Central memory CD8-positive, alpha-beta T cell (primary cell): Measurements from ENCODE around the gene SDR42E2.
"Not testable (repeated sequence)": the region's sequence is repeated elsewhere in the genome, so short reads cannot be mapped to it uniquely, and the experiment has no call there.

Experiments
- ATAC-seq: fragments of 150-1000 bp; cut with Tn5 transposase; replicated peaks from 2 replicates; pipeline ENCODE4 v1.10.0; 2022; ENCODE audit warnings: mild to moderate bottlenecking, moderate FRiP score, moderate number of reproducible peaks; ENCODE audit not compliant: poor library complexity, severe bottlenecking; ENCODE audit errors: extremely low read depth
- DNase-seq, 2 donors: peaks; one replicate each; pipeline ENCODE4 v3.0.0; 2021; ENCODE audit warnings: low spot score in 2 of 2
- H3K27ac Mint-ChIP-seq: one replicate; pipeline ENCODE4 v1.8.0; 2022; ENCODE audit warnings: low read depth, mild to moderate bottlenecking, moderate library complexity, mixed read lengths
- H3K27me3 Mint-ChIP-seq: one replicate; pipeline ENCODE4 v1.8.0; 2022; ENCODE audit warnings: mixed read lengths
- H3K36me3 Mint-ChIP-seq: one replicate; pipeline ENCODE4 v1.8.0; 2022; ENCODE audit warnings: mild to moderate bottlenecking, moderate library complexity, mixed read lengths; ENCODE audit not compliant: insufficient read depth
- H3K4me1 Mint-ChIP-seq: one replicate; pipeline ENCODE4 v1.8.0; 2022; ENCODE audit warnings: mixed read lengths
- H3K4me3 Mint-ChIP-seq: one replicate; pipeline ENCODE4 v1.8.0; 2022; ENCODE audit warnings: mild to moderate bottlenecking, moderate library complexity, mixed read lengths
- H3K9me3 Mint-ChIP-seq: one replicate; pipeline ENCODE4 v1.8.0; 2022; ENCODE audit warnings: mixed read lengths

Gene SDR42E2

DNA sequence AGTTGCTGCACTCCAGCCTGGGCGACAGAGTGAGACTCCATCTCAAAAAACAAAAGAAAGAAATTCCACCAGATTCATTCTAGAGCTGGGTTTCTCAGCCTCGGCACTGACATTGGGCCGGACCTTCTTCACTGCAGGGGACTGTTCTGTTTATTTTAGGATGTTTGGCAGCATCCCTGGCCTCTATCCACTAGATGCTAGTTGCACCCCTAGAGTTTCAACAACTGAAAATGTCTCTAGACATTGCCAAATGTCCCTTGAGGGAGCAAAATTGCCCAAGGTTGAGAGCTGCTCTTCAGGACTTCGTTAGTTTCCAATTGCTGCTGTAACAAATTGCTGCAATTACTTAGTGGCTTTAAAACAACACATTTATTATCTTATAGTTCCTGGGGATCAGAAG is 50.9 kb downstream of the SDR42E2 start:
- H3K9me3 Mint-ChIP-seq: no peaks in the 10 kb centered on the region
- no peak overlapping the region for H3K27ac Mint-ChIP-seq
- ATAC-seq (no peak), DNase-seq (no peak)
- peaks cover 2% of the 10 kb centered on the region for H3K36me3 Mint-ChIP-seq
- H3K4me3 Mint-ChIP-seq: no peak overlapping the region
- no peaks in the 10 kb centered on the region for H3K27me3 Mint-ChIP-seq
- peaks cover 21% of the 10 kb centered on the region for H3K4me1 Mint-ChIP-seq

DNA sequence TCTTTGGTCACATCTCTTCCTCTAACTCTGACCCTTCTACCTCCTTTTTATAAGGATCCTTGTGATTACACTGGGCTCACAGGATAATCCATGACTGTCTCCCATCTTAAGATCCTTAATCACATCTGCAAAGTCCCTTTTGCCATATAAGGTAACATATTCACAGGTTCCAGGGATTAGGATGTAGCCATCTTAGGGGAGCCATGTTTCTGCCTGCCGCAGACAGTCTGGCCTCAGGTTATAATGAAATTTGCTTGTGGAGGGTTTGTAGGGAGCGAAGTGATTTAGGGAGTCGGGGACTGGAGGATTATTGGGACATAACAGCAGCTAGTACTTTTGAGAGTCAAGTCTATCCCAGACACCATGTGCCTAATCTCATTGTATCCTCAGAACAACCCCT is 51.5 kb downstream of the SDR42E2 start:
- Mint-ChIP-seq H3K27ac (no peak overlapping the region), H3K4me3 (no peak overlapping the region), H3K27me3 (no peaks in the 10 kb centered on the region), H3K9me3 (no peaks in the 10 kb centered on the region), H3K4me1 (peaks cover 21% of the 10 kb centered on the region), H3K36me3 (peaks cover 2% of the 10 kb centered on the region)
- ATAC-seq: no peak
- no peak for DNase-seq

DNA sequence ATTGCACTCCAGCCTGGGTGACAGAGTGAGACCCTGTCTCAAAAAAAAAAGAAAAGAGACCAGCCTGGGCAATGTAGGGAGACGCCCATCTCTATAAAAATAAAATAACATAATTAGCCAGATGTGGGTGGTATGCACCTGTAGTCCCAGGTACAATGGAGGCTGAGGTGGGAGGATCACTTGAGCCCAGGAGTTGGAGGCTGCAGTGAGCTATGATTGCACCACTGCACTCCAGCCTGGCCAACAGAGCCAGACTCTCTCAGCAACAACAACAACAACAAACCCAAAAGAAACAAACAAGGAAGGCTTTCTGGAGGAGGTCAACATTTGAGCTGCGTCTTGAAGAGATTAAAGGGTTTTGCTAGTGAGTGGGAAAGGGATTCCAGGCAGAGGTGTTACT is 52.1 kb downstream of the SDR42E2 start:
- no peaks in the 10 kb centered on the region for H3K27me3 Mint-ChIP-seq
- no peaks in the 10 kb centered on the region for H3K9me3 Mint-ChIP-seq
- H3K4me1 Mint-ChIP-seq: peaks cover 21% of the 10 kb centered on the region
- ATAC-seq (no peak), DNase-seq (no peak)
- H3K4me3 Mint-ChIP-seq: no peak overlapping the region
- H3K36me3 Mint-ChIP-seq: peaks cover 2% of the 10 kb centered on the region
- H3K27ac Mint-ChIP-seq: no peak overlapping the region

DNA sequence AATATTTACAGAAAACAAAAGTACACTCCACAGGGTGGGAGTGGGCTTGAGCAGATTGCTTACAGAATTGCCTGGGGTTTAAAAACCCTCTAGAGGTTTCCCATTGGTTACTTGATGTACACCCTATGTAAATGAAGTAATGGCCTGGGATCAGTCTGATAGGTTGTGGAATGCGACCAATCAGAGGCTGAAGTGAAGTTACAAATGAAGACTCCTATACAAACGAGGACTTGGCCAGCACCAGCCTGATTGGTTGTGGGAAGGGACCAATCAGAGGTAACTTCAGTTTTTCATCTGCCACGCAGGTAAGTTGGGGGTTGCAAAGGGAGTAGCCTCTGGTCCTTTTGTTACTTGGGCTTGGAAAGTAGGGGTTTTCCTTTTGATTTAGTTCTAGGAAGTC is 52.6 kb downstream of the SDR42E2 start:
- no peaks in the 10 kb centered on the region for H3K9me3 Mint-ChIP-seq
- no peaks in the 10 kb centered on the region for H3K27me3 Mint-ChIP-seq
- no peak for ATAC-seq
- H3K4me1 Mint-ChIP-seq: peaks cover 21% of the 10 kb centered on the region
- H3K27ac Mint-ChIP-seq: no peak overlapping the region
- no peak for DNase-seq
- H3K4me3 Mint-ChIP-seq: no peak overlapping the region
- peaks cover 2% of the 10 kb centered on the region for H3K36me3 Mint-ChIP-seq

DNA sequence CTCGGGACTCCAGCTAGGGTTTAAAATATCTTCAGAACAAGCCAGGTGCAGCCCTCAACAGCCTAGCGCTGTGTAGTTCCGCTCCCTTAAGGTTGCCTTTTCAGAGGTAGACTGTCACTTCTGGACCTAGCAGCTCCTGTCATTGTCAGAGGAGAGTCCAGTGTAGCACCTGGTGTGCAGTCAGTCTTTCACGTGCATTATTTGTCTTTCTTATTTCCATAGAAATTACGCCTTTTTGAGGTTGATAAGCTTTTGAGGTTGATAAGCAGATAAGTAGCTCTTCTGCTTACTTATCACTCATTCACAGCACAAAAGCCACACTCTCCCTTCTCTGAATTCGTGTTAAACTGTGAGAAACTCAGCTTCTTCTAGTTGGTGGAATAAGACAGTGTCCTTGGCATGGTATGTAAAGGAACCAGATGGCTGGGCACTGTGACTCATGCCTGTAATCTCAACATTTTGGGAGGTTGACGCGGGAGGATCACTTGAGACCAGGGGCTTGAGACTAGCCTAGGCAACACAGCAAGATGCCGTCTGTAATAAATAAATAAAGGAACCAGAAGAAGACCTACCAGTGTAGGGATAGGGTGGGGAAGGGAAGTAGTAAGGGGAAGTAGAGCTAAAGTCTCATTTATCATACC is 54.0 kb downstream of the SDR42E2 start:
- ATAC-seq (peak; percentile 36), DNase-seq (no peak)
- H3K4me3 Mint-ChIP-seq: no peak overlapping the region

DNA sequence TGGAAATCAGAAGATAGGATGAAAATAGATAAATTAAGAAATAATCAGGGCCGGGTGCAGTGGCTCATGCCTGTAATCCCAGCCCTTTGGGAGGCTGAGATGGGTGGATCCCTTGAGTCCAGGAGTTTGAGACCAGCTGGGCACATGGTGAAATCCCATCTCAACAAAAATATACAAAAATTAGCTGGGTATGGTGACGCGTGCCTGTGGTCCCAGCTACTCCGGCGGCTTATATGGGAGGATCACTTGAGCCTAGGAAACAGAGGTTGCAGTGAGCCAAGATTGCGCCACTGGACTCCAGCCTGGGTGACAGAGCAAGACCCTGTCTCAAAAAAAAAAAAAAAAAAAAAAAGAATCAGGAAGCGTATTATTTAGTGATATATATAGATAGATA is 54.5 kb downstream of the SDR42E2 start:
- not testable (repeated sequence) for H3K36me3 Mint-ChIP-seq, H3K4me3 Mint-ChIP-seq, H3K27ac Mint-ChIP-seq, H3K9me3 Mint-ChIP-seq, H3K27me3 Mint-ChIP-seq, ATAC-seq, H3K4me1 Mint-ChIP-seq, DNase-seq

More for the DNA sequence above, 54.0 kb downstream of the SDR42E2 start:
- Mint-ChIP-seq H3K36me3 (peaks cover 2% of the 10 kb centered on the region), H3K27me3 (no peaks in the 10 kb centered on the region), H3K9me3 (no peaks in the 10 kb centered on the region), H3K27ac (no peak overlapping the region), H3K4me1 (peaks cover 11% of the 10 kb centered on the region)

DNA sequence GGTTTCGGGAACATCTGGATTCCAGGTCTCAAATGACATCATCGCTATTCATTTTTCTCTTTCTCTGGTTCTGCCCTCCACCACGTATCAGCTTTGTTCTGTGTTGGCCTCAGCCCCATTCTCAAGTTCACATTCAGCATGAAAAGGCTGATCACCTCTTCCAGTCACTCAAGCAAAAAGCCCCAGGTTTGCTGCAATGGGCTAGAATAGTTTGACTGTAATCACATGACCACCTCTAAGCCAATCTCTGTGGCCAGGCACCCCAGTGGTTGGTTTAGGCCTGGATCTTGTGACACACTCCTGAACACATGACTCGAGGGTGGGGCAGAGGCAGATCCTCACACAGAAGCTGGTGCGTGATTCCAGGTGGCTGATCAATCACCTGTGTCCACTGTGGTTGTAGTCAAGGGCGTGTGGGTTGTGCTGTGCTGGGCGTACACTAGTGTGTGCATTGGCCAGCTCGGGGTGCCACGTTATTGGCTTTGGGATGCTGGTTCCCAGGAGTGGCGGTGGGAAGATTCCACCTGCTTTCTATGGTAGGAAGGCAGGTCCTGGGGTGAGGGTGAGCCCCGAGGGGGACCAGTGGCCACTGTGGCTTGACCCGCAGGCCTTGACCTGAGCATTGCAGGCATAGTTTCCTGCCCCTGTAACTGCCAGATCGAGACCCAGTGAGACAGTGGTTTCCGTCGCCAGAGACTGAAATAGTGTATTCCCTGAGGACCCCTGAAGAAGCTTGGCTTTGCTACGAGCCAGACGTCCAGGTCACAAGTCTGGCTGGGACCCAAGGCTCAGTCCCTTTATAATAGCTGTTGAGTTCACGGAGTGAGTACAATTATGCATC is 55.8 kb downstream of the SDR42E2 start:
- H3K4me3 Mint-ChIP-seq: no peak overlapping the region
- no peak for DNase-seq
- H3K4me1 Mint-ChIP-seq: peaks cover 6% of the 10 kb centered on the region
- no peaks in the 10 kb centered on the region for H3K27me3 Mint-ChIP-seq
- H3K27ac Mint-ChIP-seq: no peak overlapping the region
- no peaks in the 10 kb centered on the region for H3K9me3 Mint-ChIP-seq
- H3K36me3 Mint-ChIP-seq: peaks cover 4% of the 10 kb centered on the region
- ATAC-seq: peak; percentile 43

DNA sequence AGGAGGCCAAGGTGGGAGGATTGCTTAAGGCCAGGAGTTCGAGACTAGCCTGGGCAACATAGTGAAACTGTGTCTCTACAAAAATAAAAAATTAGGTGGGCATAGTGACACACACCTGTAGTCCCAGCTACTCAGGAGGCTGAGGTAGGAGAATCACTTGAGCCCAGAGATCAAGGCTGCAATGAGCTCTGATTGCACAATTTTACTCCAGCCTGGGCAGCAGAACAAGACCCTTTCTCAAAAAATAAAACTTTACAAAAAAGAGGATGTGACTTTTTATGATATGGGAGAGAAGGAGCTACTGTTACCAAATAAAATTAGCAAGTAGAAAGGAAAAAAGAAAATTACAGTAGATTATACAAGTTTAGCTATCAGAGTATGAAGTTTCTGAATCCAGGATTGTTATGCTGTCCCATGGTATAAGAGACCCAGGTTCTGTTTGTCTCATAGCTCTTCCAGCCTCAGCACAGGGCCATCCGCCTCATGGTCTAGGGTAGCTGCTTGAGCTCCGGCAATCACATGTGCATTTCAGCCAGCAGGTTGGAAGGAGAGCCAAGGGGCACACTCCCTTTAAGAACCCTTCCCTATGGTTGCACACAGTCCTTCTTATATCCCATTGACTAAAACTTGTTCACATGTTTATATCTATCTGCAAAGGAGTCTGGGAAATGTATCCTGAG is 57.2 kb downstream of the SDR42E2 start:
- H3K36me3 Mint-ChIP-seq: peaks cover 4% of the 10 kb centered on the region
- no peak for DNase-seq

DNA sequence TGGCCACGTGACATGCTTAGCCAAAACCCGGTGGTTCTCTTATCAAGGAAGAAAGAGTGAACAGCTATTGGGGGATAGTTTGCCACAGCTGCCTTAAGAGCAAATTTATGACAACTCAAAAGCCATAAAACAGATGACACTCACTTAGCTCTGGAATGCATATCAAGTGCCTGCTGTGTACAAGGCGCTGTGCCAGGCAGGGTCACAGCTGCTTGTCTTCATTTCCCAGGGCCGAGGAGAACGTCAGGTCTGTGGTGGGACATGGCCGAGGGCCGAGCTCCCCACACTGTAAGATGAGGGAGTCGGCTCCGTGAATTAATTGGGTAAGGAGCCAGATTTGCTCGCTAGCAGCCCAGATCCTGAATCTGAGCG is 57.7 kb downstream of the SDR42E2 start:
- peaks cover 4% of the 10 kb centered on the region for H3K36me3 Mint-ChIP-seq
- DNase-seq (no peak), ATAC-seq (no peak)
- H3K9me3 Mint-ChIP-seq: no peaks in the 10 kb centered on the region
- no peak overlapping the region for H3K4me3 Mint-ChIP-seq
- no peaks in the 10 kb centered on the region for H3K27me3 Mint-ChIP-seq
- H3K27ac Mint-ChIP-seq: no peak overlapping the region
- no peaks in the 10 kb centered on the region for H3K4me1 Mint-ChIP-seq

More for the DNA sequence above, 57.2 kb downstream of the SDR42E2 start:
- H3K27me3 Mint-ChIP-seq: no peaks in the 10 kb centered on the region
- no peak overlapping the region for H3K4me3 Mint-ChIP-seq
- no peaks in the 10 kb centered on the region for H3K9me3 Mint-ChIP-seq
- ATAC-seq: no peak
- no peak overlapping the region for H3K27ac Mint-ChIP-seq
- H3K4me1 Mint-ChIP-seq: peaks cover 2% of the 10 kb centered on the region

DNA sequence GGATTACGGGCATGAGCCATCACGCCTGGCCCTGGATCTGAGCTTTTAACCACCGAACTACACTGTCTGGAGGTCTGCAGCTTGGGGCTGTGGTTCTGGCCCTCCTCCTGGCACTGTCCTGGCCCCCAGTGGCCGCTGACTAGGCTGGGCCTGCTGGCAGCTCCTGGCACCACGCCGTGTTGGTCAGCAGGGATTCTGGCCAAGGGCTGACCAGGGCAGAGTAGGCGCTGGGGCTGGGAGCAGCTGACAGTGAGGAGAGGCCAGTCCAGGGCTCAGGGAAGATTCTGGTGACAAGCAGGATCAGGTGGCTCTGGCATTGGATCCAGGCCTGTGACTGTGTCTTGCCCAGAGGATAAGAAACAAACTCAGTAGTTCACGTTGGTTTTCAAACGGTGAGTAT is 58.4 kb downstream of the SDR42E2 start:
- H3K36me3 Mint-ChIP-seq: peaks cover 4% of the 10 kb centered on the region

DNA sequence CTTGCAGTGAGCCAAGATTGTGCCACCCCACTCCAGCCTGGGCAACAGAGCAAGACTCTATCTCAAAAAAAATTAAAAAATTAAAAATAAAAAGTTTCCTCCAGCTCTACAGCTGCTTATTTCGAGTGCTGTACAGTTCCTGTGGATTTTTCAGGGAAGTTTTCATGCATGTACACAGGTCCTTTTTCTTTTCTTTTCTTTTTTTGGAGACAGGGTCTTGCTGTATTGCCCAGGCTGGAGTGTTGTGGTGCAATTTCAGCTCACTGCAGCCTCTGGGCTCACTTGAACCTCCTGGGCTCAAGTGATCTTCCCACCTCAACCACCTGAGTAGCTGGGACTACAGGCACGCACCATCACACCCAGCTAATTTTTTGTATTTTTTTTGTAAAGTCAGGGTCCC is 59.7 kb downstream of the SDR42E2 start:
- no peak overlapping the region for H3K4me3 Mint-ChIP-seq
- H3K27ac Mint-ChIP-seq: no peak overlapping the region
- H3K4me1 Mint-ChIP-seq: no peaks in the 10 kb centered on the region
- no peaks in the 10 kb centered on the region for H3K27me3 Mint-ChIP-seq
- no peak for ATAC-seq
- peaks cover 3% of the 10 kb centered on the region for H3K36me3 Mint-ChIP-seq
- no peak for DNase-seq
- H3K9me3 Mint-ChIP-seq: no peaks in the 10 kb centered on the region

More for the DNA sequence above, 58.4 kb downstream of the SDR42E2 start:
- DNase-seq: no peak
- Mint-ChIP-seq H3K27me3 (no peaks in the 10 kb centered on the region), H3K9me3 (no peaks in the 10 kb centered on the region), H3K27ac (no peak overlapping the region), H3K4me1 (no peaks in the 10 kb centered on the region), H3K4me3 (no peak overlapping the region)
- ATAC-seq: no peak

DNA sequence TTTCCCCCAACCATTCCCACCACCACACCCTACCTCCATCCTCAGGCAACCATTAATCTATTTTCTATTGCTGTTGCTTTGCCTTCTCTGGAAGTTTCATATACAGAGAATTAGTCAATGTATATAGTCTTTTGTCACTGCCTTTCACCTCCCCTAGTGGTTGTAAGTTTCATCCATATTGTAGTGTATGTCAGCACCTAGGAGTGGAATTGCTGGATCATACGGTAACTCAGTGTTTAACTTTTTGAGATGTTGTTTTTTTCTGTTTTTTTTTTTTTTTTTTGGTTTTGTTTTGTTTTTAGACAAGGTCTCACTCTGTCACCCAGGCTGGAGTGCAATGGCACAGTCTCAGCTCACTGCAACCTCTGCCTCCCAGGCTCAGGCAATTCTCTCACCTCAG is 60.7 kb downstream of the SDR42E2 start:
- no peaks in the 10 kb centered on the region for H3K4me1 Mint-ChIP-seq
- H3K27ac Mint-ChIP-seq: no peak overlapping the region

DNA sequence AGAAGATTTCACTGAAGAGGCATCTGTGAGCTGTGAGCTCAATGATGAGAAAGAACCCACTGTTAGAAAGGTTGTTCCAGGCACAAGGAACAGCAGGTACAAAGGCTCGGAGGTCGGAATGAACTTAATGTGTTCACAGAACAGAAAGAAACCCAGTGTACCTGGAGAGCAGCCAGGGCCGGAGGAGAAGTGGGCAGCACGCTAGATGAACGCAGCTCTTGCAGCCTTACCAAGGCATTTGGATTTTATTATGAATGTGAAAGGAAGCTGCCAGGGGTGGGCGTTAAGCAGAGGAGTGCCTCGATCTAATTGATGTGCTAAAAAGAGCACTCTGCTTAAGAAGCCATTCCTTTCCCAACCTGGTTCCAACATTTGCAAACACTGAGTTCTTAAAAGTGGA is 62.8 kb downstream of the SDR42E2 start:
- Mint-ChIP-seq H3K4me1 (no peaks in the 10 kb centered on the region), H3K36me3 (peaks cover 6% of the 10 kb centered on the region), H3K9me3 (no peaks in the 10 kb centered on the region), H3K4me3 (no peak overlapping the region), H3K27me3 (no peaks in the 10 kb centered on the region), H3K27ac (no peak overlapping the region)
- no peak for DNase-seq
- ATAC-seq: no peak

More for the DNA sequence above, 60.7 kb downstream of the SDR42E2 start:
- peaks cover 3% of the 10 kb centered on the region for H3K36me3 Mint-ChIP-seq
- DNase-seq (no peak), ATAC-seq (no peak)
- H3K27me3 Mint-ChIP-seq: no peaks in the 10 kb centered on the region
- H3K9me3 Mint-ChIP-seq: no peaks in the 10 kb centered on the region
- no peak overlapping the region for H3K4me3 Mint-ChIP-seq
